COLO668 (cell line): ENCODE measurements around the gene ACAD8.

Source experiments
- DNase-seq: peaks from one replicate; lab custom pipeline; 2025; ENCODE audit not compliant: unreplicated experiment; lab: John Stamatoyannopoulos, UW

Gene ACAD8

GRCh38 chr11:134288486-134288885 lies 35.1 kb downstream of the ACAD8 start:
- DNase-seq: no peak

GRCh38 chr11:134289167-134289566 lies 35.8 kb downstream of the ACAD8 start:
- no peak for DNase-seq

- no peak for DNase-seq
Measured at GRCh38 chr11:134289789-134290188, 36.4 kb downstream of the ACAD8 start.

GRCh38 chr11:134290646-134291045 lies 37.3 kb downstream of the ACAD8 start:
- no peak for DNase-seq

- no peak for DNase-seq
Measured at GRCh38 chr11:134291196-134291595, 37.8 kb downstream of the ACAD8 start.

- DNase-seq: no peak
Measured at GRCh38 chr11:134292661-134293060, 39.3 kb downstream of the ACAD8 start.

- no peak for DNase-seq
Measured at GRCh38 chr11:134293119-134294113, 40.0 kb downstream of the ACAD8 start.

- DNase-seq: no peak
Measured at GRCh38 chr11:134294664-134295063, 41.3 kb downstream of the ACAD8 start.

GRCh38 chr11:134312223-134312622 lies 58.9 kb downstream of the ACAD8 start:
- no peak for DNase-seq

- DNase-seq: no peak
Measured at GRCh38 chr11:134312807-134313206, 59.4 kb downstream of the ACAD8 start.

- no peak for DNase-seq
Measured at GRCh38 chr11:134313379-134313778, 60.0 kb downstream of the ACAD8 start.

GRCh38 chr11:134313821-134314607 lies 60.6 kb downstream of the ACAD8 start:
- DNase-seq: no peak
